ENCODE measurements around the gene GARIN5B. TPM values are rescaled to one million over a fixed set of nuclear protein-coding genes. Genes with fewer than 3 reads are reported as not detected.
A peak's percentile ranks its signal among the peaks of the same experiment; 100 is the strongest.

GARIN5B gene
- total and polyA plus RNA-seq, 2 experiments from 2014 or later, result not detected

DNA sequence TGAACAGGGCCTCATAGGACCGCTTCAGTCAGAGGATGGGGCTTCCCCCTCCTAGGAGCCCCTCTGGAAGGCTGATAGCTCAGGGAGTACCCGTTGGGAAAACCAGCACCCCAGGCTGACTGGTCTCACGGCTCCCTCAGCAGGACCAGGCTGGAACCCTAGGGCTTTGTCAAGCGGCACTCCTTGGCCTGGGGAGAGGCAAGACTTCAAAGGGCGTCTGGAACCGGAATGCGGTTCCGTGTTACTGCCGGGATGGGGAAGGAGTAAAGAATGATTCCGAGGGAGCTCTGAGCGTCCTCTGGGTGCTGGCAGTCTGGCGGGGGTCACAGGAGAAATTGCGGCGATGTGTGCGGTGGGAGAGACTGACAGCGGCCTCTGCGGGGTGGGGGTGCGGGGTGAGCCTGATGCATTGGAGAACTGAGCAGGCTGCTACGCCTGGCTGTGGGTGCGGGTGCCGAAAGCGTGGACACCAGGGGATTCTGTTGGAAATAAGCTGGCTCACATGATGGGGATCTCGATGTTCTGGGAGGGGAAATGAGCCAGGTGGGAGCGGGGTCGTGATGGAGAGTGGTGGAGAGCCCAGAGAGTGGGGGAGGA, 10.4 kb downstream of the GARIN5B start:
- Mint-ChIP-seq H3K4me3 (peak overlapping the region; percentile 72), H3K27ac (no peak overlapping the region), H3K9me3 (no peaks in the 10 kb centered on the region), H3K4me1 (peaks cover 51% of the 10 kb centered on the region), H3K36me3 (ENCODE audit: low read depth) (0 out of 3 replicates have a peak, but pooled peaks cover 4% of the 10 kb centered on the region), H3K27me3 (ENCODE audit: insufficient read depth, low read depth, poor library complexity) (peaks cover 70% of the 10 kb centered on the region)
- Histone ChIP-seq H4K20me1 (replicated peaks; ENCODE audit: insufficient read depth) (no peaks in the 10 kb centered on the region), H3K4me3 (peak overlapping the region; percentile 75; the same call in 1 of the 2 replicates), H3K4me1 (ENCODE audit: insufficient read depth) (peaks cover 39% of the 10 kb centered on the region), H2AFZ (no peak overlapping the region), H3K4me2 (peak overlapping the region; percentile 91; the same call in 1 of the 2 replicates), H3K27me3 (ENCODE audit: insufficient read depth) (peaks cover 63% of the 10 kb centered on the region), H3F3A (replicated peaks; ENCODE audit: low read depth) (peaks cover 30% of the 10 kb centered on the region), H3K27ac (ENCODE audit: low read depth) (no peak overlapping the region), H3K79me2 (replicated peaks; ENCODE audit: insufficient read depth) (no peaks in the 10 kb centered on the region), H3K36me3 (ENCODE audit: insufficient read depth) (no peaks in the 10 kb centered on the region), H3K9me2 (ENCODE audit: insufficient read depth) (no peaks in the 10 kb centered on the region)
- DNase-seq (ENCODE audit: low spot score) (no peak), ATAC-seq (no peak)
- no peak for TF ChIP-seq POLR2AphosphoS5 (IDR thresholded peaks at IDR 0.05; ENCODE audit: low read depth)
- TF ChIP-seq, protein P1, sequence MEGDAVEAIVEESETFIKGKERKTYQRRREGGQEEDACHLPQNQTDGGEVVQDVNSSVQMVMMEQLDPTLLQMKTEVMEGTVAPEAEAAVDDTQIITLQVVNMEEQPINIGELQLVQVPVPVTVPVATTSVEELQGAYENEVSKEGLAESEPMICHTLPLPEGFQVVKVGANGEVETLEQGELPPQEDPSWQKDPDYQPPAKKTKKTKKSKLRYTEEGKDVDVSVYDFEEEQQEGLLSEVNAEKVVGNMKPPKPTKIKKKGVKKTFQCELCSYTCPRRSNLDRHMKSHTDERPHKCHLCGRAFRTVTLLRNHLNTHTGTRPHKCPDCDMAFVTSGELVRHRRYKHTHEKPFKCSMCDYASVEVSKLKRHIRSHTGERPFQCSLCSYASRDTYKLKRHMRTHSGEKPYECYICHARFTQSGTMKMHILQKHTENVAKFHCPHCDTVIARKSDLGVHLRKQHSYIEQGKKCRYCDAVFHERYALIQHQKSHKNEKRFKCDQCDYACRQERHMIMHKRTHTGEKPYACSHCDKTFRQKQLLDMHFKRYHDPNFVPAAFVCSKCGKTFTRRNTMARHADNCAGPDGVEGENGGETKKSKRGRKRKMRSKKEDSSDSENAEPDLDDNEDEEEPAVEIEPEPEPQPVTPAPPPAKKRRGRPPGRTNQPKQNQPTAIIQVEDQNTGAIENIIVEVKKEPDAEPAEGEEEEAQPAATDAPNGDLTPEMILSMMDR (conservative IDR thresholded peaks at IDR 0.05; ENCODE audit: low read depth in 2 of 2), result no peak
- TF ChIP-seq, protein P2, sequence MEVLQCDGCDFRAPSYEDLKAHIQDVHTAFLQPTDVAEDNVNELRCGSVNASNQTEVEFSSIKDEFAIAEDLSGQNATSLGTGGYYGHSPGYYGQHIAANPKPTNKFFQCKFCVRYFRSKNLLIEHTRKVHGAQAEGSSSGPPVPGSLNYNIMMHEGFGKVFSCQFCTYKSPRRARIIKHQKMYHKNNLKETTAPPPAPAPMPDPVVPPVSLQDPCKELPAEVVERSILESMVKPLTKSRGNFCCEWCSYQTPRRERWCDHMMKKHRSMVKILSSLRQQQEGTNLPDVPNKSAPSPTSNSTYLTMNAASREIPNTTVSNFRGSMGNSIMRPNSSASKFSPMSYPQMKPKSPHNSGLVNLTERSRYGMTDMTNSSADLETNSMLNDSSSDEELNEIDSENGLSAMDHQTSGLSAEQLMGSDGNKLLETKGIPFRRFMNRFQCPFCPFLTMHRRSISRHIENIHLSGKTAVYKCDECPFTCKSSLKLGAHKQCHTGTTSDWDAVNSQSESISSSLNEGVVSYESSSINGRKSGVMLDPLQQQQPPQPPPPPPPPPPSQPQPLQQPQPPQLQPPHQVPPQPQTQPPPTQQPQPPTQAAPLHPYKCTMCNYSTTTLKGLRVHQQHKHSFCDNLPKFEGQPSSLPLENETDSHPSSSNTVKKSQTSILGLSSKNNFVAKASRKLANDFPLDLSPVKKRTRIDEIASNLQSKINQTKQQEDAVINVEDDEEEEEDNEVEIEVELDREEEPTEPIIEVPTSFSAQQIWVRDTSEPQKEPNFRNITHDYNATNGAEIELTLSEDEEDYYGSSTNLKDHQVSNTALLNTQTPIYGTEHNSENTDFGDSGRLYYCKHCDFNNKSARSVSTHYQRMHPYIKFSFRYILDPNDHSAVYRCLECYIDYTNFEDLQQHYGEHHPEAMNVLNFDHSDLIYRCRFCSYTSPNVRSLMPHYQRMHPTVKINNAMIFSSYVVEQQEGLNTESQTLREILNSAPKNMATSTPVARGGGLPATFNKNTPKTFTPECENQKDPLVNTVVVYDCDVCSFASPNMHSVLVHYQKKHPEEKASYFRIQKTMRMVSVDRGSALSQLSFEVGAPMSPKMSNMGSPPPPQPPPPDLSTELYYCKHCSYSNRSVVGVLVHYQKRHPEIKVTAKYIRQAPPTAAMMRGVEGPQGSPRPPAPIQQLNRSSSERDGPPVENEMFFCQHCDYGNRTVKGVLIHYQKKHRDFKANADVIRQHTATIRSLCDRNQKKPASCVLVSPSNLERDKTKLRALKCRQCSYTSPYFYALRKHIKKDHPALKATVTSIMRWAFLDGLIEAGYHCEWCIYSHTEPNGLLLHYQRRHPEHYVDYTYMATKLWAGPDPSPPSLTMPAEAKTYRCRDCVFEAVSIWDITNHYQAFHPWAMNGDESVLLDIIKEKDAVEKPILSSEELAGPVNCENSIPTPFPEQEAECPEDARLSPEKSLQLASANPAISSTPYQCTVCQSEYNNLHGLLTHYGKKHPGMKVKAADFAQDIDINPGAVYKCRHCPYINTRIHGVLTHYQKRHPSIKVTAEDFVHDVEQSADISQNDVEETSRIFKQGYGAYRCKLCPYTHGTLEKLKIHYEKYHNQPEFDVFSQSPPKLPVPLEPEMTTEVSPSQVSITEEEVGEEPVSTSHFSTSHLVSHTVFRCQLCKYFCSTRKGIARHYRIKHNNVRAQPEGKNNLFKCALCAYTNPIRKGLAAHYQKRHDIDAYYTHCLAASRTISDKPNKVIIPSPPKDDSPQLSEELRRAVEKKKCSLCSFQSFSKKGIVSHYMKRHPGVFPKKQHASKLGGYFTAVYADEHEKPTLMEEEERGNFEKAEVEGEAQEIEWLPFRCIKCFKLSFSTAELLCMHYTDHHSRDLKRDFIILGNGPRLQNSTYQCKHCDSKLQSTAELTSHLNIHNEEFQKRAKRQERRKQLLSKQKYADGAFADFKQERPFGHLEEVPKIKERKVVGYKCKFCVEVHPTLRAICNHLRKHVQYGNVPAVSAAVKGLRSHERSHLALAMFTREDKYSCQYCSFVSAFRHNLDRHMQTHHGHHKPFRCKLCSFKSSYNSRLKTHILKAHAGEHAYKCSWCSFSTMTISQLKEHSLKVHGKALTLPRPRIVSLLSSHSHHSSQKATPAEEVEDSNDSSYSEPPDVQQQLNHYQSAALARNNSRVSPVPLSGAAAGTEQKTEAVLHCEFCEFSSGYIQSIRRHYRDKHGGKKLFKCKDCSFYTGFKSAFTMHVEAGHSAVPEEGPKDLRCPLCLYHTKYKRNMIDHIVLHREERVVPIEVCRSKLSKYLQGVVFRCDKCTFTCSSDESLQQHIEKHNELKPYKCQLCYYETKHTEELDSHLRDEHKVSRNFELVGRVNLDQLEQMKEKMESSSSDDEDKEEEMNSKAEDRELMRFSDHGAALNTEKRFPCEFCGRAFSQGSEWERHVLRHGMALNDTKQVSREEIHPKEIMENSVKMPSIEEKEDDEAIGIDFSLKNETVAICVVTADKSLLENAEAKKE (CRISPR knock-in tag; IDR thresholded peaks at IDR 0.05), result no peak
- TF ChIP-seq, protein P3, sequence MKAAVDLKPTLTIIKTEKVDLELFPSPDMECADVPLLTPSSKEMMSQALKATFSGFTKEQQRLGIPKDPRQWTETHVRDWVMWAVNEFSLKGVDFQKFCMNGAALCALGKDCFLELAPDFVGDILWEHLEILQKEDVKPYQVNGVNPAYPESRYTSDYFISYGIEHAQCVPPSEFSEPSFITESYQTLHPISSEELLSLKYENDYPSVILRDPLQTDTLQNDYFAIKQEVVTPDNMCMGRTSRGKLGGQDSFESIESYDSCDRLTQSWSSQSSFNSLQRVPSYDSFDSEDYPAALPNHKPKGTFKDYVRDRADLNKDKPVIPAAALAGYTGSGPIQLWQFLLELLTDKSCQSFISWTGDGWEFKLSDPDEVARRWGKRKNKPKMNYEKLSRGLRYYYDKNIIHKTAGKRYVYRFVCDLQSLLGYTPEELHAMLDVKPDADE (IDR thresholded peaks at IDR 0.05), result no peak
- TF ChIP-seq NANOG (IDR thresholded peaks at IDR 0.05; ENCODE audit: borderline replicate concordance), result no peak
- no peak for TF ChIP-seq CREB1 (CRISPR knock-in tag; IDR thresholded peaks at IDR 0.05; ENCODE audit: low read depth)
- no peak for TF ChIP-seq JUNB (IDR thresholded peaks at IDR 0.05; ENCODE audit: unreplicated experiment)
- TF ChIP-seq ZNF331 (CRISPR knock-in tag; IDR thresholded peaks at IDR 0.05; ENCODE audit: low read depth), result no peak
- TF ChIP-seq EZH2phosphoT487 (IDR thresholded peaks at IDR 0.05; ENCODE audit: unreplicated experiment), result no peak
- TF ChIP-seq EZH2 (IDR thresholded peaks at IDR 0.05; ENCODE audit: low read depth, unreplicated experiment), result no peak
- no peak for TF ChIP-seq ZNF114 (CRISPR knock-in tag; IDR thresholded peaks at IDR 0.05)
- TF ChIP-seq, protein P4, sequence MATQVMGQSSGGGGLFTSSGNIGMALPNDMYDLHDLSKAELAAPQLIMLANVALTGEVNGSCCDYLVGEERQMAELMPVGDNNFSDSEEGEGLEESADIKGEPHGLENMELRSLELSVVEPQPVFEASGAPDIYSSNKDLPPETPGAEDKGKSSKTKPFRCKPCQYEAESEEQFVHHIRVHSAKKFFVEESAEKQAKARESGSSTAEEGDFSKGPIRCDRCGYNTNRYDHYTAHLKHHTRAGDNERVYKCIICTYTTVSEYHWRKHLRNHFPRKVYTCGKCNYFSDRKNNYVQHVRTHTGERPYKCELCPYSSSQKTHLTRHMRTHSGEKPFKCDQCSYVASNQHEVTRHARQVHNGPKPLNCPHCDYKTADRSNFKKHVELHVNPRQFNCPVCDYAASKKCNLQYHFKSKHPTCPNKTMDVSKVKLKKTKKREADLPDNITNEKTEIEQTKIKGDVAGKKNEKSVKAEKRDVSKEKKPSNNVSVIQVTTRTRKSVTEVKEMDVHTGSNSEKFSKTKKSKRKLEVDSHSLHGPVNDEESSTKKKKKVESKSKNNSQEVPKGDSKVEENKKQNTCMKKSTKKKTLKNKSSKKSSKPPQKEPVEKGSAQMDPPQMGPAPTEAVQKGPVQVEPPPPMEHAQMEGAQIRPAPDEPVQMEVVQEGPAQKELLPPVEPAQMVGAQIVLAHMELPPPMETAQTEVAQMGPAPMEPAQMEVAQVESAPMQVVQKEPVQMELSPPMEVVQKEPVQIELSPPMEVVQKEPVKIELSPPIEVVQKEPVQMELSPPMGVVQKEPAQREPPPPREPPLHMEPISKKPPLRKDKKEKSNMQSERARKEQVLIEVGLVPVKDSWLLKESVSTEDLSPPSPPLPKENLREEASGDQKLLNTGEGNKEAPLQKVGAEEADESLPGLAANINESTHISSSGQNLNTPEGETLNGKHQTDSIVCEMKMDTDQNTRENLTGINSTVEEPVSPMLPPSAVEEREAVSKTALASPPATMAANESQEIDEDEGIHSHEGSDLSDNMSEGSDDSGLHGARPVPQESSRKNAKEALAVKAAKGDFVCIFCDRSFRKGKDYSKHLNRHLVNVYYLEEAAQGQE (IDR thresholded peaks at IDR 0.05; ENCODE audit: unreplicated experiment), result no peak
- TF ChIP-seq STAT1 (IDR thresholded peaks at IDR 0.05; ENCODE audit: unreplicated experiment), result no peak
